ENCODE results near the gene WNT7B.

GRCh38 chr22:45896153-45896951 lies 80.6 kb downstream of the WNT7B start:
- no peak for TF ChIP-seq CTCF (IDR thresholded peaks at IDR 0.05)
- TF ChIP-seq POLR2A (IDR thresholded peaks at IDR 0.05), result no peak
